CD8-positive, alpha-beta memory T cell (primary cell): ENCODE results near the gene MPHOSPH9. TPM values are rescaled to one million over a fixed set of nuclear protein-coding genes. Genes with fewer than 3 reads are reported as not detected.
"Not testable (repeated sequence)": the region's sequence is repeated elsewhere in the genome, so short reads cannot be mapped to it uniquely, and the experiment has no call there.

Experiments used
- CTCF ChIA-PET: fragments of 350-600 bp; sonication (Branson Sonifier 250); formaldehyde crosslinking; loops from one replicate; lab custom pipeline; 2021; ENCODE audit warnings: antibody characterized with exemption; lab: Charles Lee
- POLR2A ChIA-PET: fragments of 350-600 bp; sonication (Branson Sonifier 250); formaldehyde crosslinking; loops from one replicate; lab custom pipeline; 2021; ENCODE audit warnings: antibody characterized with exemption; lab: Charles Lee
- DNase-seq, 5 donors: peaks; one replicate each; pipeline versions ENCODE4 v3.0.0 to v3.0.0-alpha.2; 2020 to 2022; ENCODE audit warnings: mixed read lengths in 1 of 5
- H3K27ac ChIP-seq: one replicate; pipeline ENCODE4 v1.7.0; 2013; ENCODE audit warnings: low read depth, mild to moderate bottlenecking, low read length, moderate library complexity
- H3K27me3 ChIP-seq: 2 replicates; pipeline ENCODE4 v1.7.0; 2013; ENCODE audit warnings: low read length, mild to moderate bottlenecking; ENCODE audit not compliant: insufficient read depth, poor library complexity, severe bottlenecking
- H3K36me3 ChIP-seq: 2 replicates; pipeline ENCODE4 v1.7.0; 2013; ENCODE audit warnings: mild to moderate bottlenecking, low read length, moderate library complexity; ENCODE audit not compliant: insufficient read depth
- H3K4me1 ChIP-seq: 2 replicates; pipeline ENCODE4 v1.7.0; 2013; ENCODE audit warnings: mild to moderate bottlenecking, low read length, moderate library complexity; ENCODE audit not compliant: insufficient read depth
- H3K4me3 ChIP-seq: 2 replicates; pipeline ENCODE4 v1.7.0; 2013; ENCODE audit warnings: mild to moderate bottlenecking, low read length
- H3K9me3 ChIP-seq: 2 replicates; pipeline ENCODE4 v1.7.0; 2013; ENCODE audit warnings: mild to moderate bottlenecking, low read length
- H3K27ac Mint-ChIP-seq, 8 donors: one replicate each; pipeline ENCODE4 v1.8.0; 2020 to 2021; ENCODE audit warnings: mixed read lengths in 8 of 8, mild to moderate bottlenecking in 6 of 8, inconsistent platforms in 3 of 8, moderate library complexity in 3 of 8
- H3K27me3 Mint-ChIP-seq, 2 donors: one replicate each; pipeline ENCODE4 v1.8.0; 2020 to 2021; ENCODE audit warnings: mixed read lengths in 2 of 2, mild to moderate bottlenecking in 1 of 2, moderate library complexity in 1 of 2
- H3K36me3 Mint-ChIP-seq, 3 donors: one replicate each; pipeline ENCODE4 v1.8.0; 2020 to 2021; ENCODE audit warnings: mixed read lengths in 3 of 3, inconsistent platforms in 1 of 3, mild to moderate bottlenecking in 1 of 3
- H3K4me1 Mint-ChIP-seq, 3 donors: one replicate each; pipeline ENCODE4 v1.8.0; 2020 to 2021; ENCODE audit warnings: mixed read lengths in 3 of 3, inconsistent platforms in 1 of 3, mild to moderate bottlenecking in 1 of 3
- H3K4me3 Mint-ChIP-seq, 7 donors: one replicate each; pipeline ENCODE4 v1.8.0; 2020 to 2021; ENCODE audit warnings: mixed read lengths in 7 of 7, mild to moderate bottlenecking in 6 of 7, moderate library complexity in 4 of 7, inconsistent platforms in 2 of 7
- H3K9me3 Mint-ChIP-seq, 5 donors: one replicate each; pipeline ENCODE4 v1.8.0; 2020 to 2022; ENCODE audit warnings: mixed read lengths in 5 of 5, mild to moderate bottlenecking in 3 of 5, moderate library complexity in 2 of 5, inconsistent platforms in 1 of 5
- polyA plus RNA-seq: library from polyadenylated mRNA; unstranded; fragments of 300-500 nt; fragmentation: Illumina TruSeq; gene quantifications from one replicate; pipeline ENCODE4 v1.2.3, GENCODE V29; 2021
- total RNA-seq, 2 experiments: library from RNA; stranded (reverse); gene quantifications; one replicate each; pipeline ENCODE4 v1.2.3, GENCODE V29; 2021

Gene MPHOSPH9
- total and polyA plus RNA-seq, 3 experiments from 2014 or later = 31.0 to 74.8 (median 67.3) TPM

DNA sequence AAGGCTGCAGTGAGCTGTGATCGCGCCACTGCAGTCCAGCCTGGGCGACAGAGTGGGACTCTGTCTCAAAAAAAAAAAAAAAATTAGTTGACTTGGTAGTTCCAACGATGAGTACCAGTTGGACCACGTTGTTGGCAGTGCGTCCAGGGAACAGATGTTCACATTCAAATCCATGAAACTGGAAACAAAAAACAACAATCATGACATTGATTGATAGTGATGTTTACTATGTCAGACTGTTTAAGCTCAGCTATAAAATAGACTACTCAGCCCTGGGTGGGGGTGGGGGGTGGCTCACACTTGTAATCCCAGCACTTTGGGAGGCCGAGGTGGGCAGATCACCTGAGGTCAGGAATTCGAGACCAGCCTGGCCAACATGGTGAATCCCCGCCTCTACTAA is 19.4 kb upstream of the MPHOSPH9 start:
- POLR2A ChIA-PET = not testable (repeated sequence)

GRCh38 chr12:123251403-123252076 is 18.6 kb upstream of the MPHOSPH9 start:
- no peaks in the 10 kb centered on the region for H3K9me3 Mint-ChIP-seq
- H3K4me3 ChIP-seq = no peak overlapping the region
- H3K9me3 ChIP-seq = no peaks in the 10 kb centered on the region
- peaks cover 42 to 61% (median 44%) of the 10 kb centered on the region in 3 donors for H3K4me1 Mint-ChIP-seq
- no peak for DNase-seq
- ChIA-PET CTCF (interaction anchor here (1.2 to 2.5 kb wide), 4 partner anchors 10 to 299 kb away, joined by 3 to 10 read pairs (median 4); no protein-coding TSS in a partner anchor), POLR2A (no interaction called here)
- peak overlapping the region in 7 of 8 donors; percentile 10 to 77 (median 40) for H3K27ac Mint-ChIP-seq
- H3K4me1 ChIP-seq = peaks cover 24% of the 10 kb centered on the region
- H3K36me3 ChIP-seq = peaks cover 22% of the 10 kb centered on the region
- H3K27ac ChIP-seq = peak overlapping the region; percentile 27
- H3K27me3 ChIP-seq = no peaks in the 10 kb centered on the region
- no peaks in the 10 kb centered on the region for H3K27me3 Mint-ChIP-seq
- peaks cover 0 to 79% (median 9%) of the 10 kb centered on the region in 3 donors for H3K36me3 Mint-ChIP-seq
- H3K4me3 Mint-ChIP-seq = no peak overlapping the region

More for the DNA sequence above, 19.4 kb upstream of the MPHOSPH9 start:
- Mint-ChIP-seq H3K4me1 (peaks cover 35 to 54% (median 37%) of the 10 kb centered on the region in 3 donors), H3K36me3 (peaks cover 0 to 82% (median 10%) of the 10 kb centered on the region in 3 donors), H3K27ac (peak overlapping the region in 2 of 8 donors; percentile 20 to 57)
- not testable (repeated sequence) for DNase-seq, H3K9me3 ChIP-seq, H3K27me3 ChIP-seq, H3K4me3 ChIP-seq, H3K27ac ChIP-seq, H3K4me3 Mint-ChIP-seq, H3K27me3 Mint-ChIP-seq, H3K9me3 Mint-ChIP-seq
- CTCF ChIA-PET = interaction anchor here (1.3 kb wide), 1 partner anchor 300 kb away, joined by 3 read pairs; no protein-coding TSS in a partner anchor
- Histone ChIP-seq H3K4me1 (peaks cover 21% of the 10 kb centered on the region), H3K36me3 (peaks cover 22% of the 10 kb centered on the region)

GRCh38 chr12:123250471-123251383 is 17.8 kb upstream of the MPHOSPH9 start:
- Mint-ChIP-seq H3K27ac (peak overlapping the region; percentile 5 to 96 (median 66)), H3K9me3 (no peaks in the 10 kb centered on the region), H3K27me3 (no peaks in the 10 kb centered on the region), H3K4me1 (peaks cover 46 to 69% (median 52%) of the 10 kb centered on the region in 3 donors), H3K4me3 (peak overlapping the region in 2 of 7 donors; percentile 0 to 65), H3K36me3 (peaks cover 0 to 74% (median 9%) of the 10 kb centered on the region in 3 donors)
- CTCF ChIA-PET = interaction anchor here (1.2 to 2.5 kb wide), 3 partner anchors 10 to 14 kb away, joined by 3 to 10 read pairs (median 6); no protein-coding TSS in a partner anchor
- DNase-seq = no peak
- Histone ChIP-seq H3K4me3 (no peak overlapping the region), H3K4me1 (peaks cover 24% of the 10 kb centered on the region), H3K36me3 (peaks cover 17% of the 10 kb centered on the region), H3K27me3 (no peaks in the 10 kb centered on the region), H3K27ac (peak overlapping the region; percentile 27), H3K9me3 (no peaks in the 10 kb centered on the region)
- POLR2A ChIA-PET = no interaction called here

DNA sequence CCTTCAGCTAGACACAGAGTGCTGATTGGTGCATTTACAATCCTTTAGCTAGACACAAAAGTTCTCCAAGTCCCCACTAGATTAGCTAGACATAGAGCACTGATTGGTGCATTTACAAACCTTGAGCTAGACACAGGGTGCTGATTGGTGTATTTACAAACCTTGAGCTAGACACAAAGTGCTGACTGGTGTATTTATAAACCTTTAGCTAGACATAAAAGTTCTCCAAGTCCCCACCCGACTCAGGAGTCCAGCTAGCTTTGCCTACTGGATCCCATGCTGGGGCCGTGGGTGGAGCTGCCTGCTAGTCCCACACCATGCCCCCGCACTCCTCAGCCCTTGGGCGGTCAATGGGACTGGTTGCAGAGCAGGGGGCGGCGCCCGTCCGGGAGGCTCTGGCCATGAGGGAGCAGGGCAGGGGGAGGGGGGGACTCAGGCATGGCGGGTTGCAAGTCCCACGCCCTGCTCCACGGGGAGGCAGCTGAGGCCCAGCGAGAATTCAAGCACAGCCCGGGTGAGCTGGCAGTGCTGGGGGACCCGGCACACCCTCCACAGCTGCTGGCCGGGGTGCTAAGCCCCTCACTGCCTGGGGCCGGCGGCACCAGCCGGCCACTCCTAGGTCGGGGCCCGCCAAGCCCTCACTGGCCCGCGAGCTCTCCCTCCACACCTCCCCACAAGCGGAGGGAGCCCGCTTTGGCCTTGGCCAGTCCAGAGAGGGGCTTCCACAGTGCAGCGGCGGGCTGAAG is 16.2 kb upstream of the MPHOSPH9 start:
- ChIA-PET POLR2A (interaction anchor here (0.6 kb wide), 1 partner anchor 183 kb away, joined by 3 read pairs; no protein-coding TSS in a partner anchor), CTCF (interaction anchor here (1.0 to 2.5 kb wide), 3 partner anchors 11 to 12 kb away, joined by 3 to 10 read pairs (median 4); no protein-coding TSS in a partner anchor)
- peaks cover 24% of the 10 kb centered on the region for H3K4me1 ChIP-seq
- peak overlapping the region in 1 of 8 donors; percentile 29 for H3K27ac Mint-ChIP-seq
- H3K27ac ChIP-seq, H3K27me3 Mint-ChIP-seq, H3K4me3 Mint-ChIP-seq, H3K27me3 ChIP-seq, H3K9me3 Mint-ChIP-seq, H3K9me3 ChIP-seq, H3K36me3 ChIP-seq, H3K4me3 ChIP-seq, DNase-seq: not testable (repeated sequence)
- H3K4me1 Mint-ChIP-seq = peaks cover 52 to 77% (median 59%) of the 10 kb centered on the region in 3 donors
- peaks cover 0 to 66% (median 6%) of the 10 kb centered on the region in 3 donors for H3K36me3 Mint-ChIP-seq

- Mint-ChIP-seq H3K27ac (peak overlapping the region in 5 of 8 donors; percentile 43 to 77 (median 57)), H3K4me1 (peaks cover 56 to 77% (median 64%) of the 10 kb centered on the region in 3 donors), H3K4me3 (peak overlapping the region in 3 of 7 donors; percentile 31 to 76 (median 61))
Measured at GRCh38 chr12:123248129-123248528, 15.2 kb upstream of the MPHOSPH9 start.

GRCh38 chr12:123245678-123246077 is 12.7 kb upstream of the MPHOSPH9 start:
- Histone ChIP-seq H3K27ac (no peak overlapping the region), H3K4me1 (peaks cover 36% of the 10 kb centered on the region), H3K36me3 (peaks cover 3% of the 10 kb centered on the region), H3K9me3 (no peaks in the 10 kb centered on the region), H3K27me3 (no peaks in the 10 kb centered on the region), H3K4me3 (no peak overlapping the region)
- no peak for DNase-seq
- no peaks in the 10 kb centered on the region for H3K27me3 Mint-ChIP-seq
- peaks cover 57 to 75% (median 68%) of the 10 kb centered on the region in 3 donors for H3K4me1 Mint-ChIP-seq
- ChIA-PET CTCF (no interaction called here), POLR2A (no interaction called here)
- H3K36me3 Mint-ChIP-seq = peaks cover 0 to 61% (median 4%) of the 10 kb centered on the region in 3 donors
- H3K9me3 Mint-ChIP-seq = no peaks in the 10 kb centered on the region
- peak overlapping the region; percentile 22 to 92 (median 58) for H3K27ac Mint-ChIP-seq
- H3K4me3 Mint-ChIP-seq = peak overlapping the region in 4 of 7 donors; percentile 7 to 44 (median 34)

More at GRCh38 chr12:123248129-123248528, 15.2 kb upstream of the MPHOSPH9 start:
- H3K9me3 ChIP-seq, H3K27me3 Mint-ChIP-seq, H3K27me3 ChIP-seq, DNase-seq, H3K9me3 Mint-ChIP-seq, H3K27ac ChIP-seq, H3K36me3 ChIP-seq, H3K4me3 ChIP-seq: not testable (repeated sequence)
- peaks cover 30% of the 10 kb centered on the region for H3K4me1 ChIP-seq
- H3K36me3 Mint-ChIP-seq = peaks cover 0 to 59% (median 4%) of the 10 kb centered on the region in 3 donors
- ChIA-PET POLR2A (interaction anchor here (0.6 to 1.3 kb wide), 2 partner anchors 8 to 15 kb away, joined by 3 to 8 read pairs; partner anchors contain the start of genes MPHOSPH9 and MTRFR), CTCF (interaction anchor here (1.1 to 1.5 kb wide), 2 partner anchors 10 kb away, joined by 4 to 8 read pairs; no protein-coding TSS in a partner anchor)
